Uterus (tissue), 2 donors: ENCODE results near the gene ZNF287.

Experiments
- CTCF ChIP-seq, 4 experiments: fragments of 200-600 bp in 2 of 4; fragments of 450-650 bp in 2 of 4; sonication (generic) in 2 of 4; IDR thresholded peaks; one replicate each; pipeline ENCODE4 v1.5.1; 2016 to 2019; ENCODE audit warnings: antibody characterized with exemption in 4 of 4, mild to moderate bottlenecking in 2 of 4, moderate library complexity in 1 of 4
- POLR2A ChIP-seq, 2 donors: fragments of 450-650 bp; IDR thresholded peaks; one replicate each; pipeline ENCODE4 v1.6.1; 2016; ENCODE audit warnings: antibody characterized with exemption in 2 of 2, mild to moderate bottlenecking in 1 of 2, moderate library complexity in 1 of 2

GRCh38 chr17:16593356-16594102, 24.5 kb upstream of the ZNF287 start:
- TF ChIP-seq CTCF (IDR thresholded peaks at IDR 0.05) (no peak), POLR2A (IDR thresholded peaks at IDR 0.05) (no peak)
